ENCODE measurements around the gene CACNA1C.

Gene CACNA1C

GRCh38 chr12:2212537-2212936, 159.8 kb downstream of the CACNA1C start:
- DNase-seq = no peak

- no peak for DNase-seq
These were observed 160.4 kb downstream of the CACNA1C start for GRCh38 chr12:2212971-2213869.

GRCh38 chr12:2214411-2214810, 161.6 kb downstream of the CACNA1C start:
- DNase-seq = no peak

- no peak for DNase-seq
These were observed 163.1 kb downstream of the CACNA1C start for GRCh38 chr12:2215709-2216560.

GRCh38 chr12:2218706-2219105, 165.9 kb downstream of the CACNA1C start:
- no peak for DNase-seq

GRCh38 chr12:2221030-2221621, 168.3 kb downstream of the CACNA1C start:
- DNase-seq = no peak

GRCh38 chr12:2222691-2223090, 169.9 kb downstream of the CACNA1C start:
- DNase-seq = no peak

- DNase-seq = no peak
These were observed 172.2 kb downstream of the CACNA1C start for GRCh38 chr12:2224961-2225360.

- no peak for DNase-seq
These were observed 172.9 kb downstream of the CACNA1C start for GRCh38 chr12:2225696-2226095.

GRCh38 chr12:2226641-2227040, 173.9 kb downstream of the CACNA1C start:
- DNase-seq = no peak

GRCh38 chr12:2227360-2227759, 174.6 kb downstream of the CACNA1C start:
- no peak for DNase-seq

- no peak for DNase-seq
These were observed 175.7 kb downstream of the CACNA1C start for GRCh38 chr12:2228535-2228934.

GRCh38 chr12:2229661-2230539, 177.1 kb downstream of the CACNA1C start:
- no peak for DNase-seq

GRCh38 chr12:2231011-2231595, 178.3 kb downstream of the CACNA1C start:
- no peak for DNase-seq

- no peak for DNase-seq
These were observed 179.2 kb downstream of the CACNA1C start for GRCh38 chr12:2231956-2232355.

GRCh38 chr12:2233034-2233433, 180.2 kb downstream of the CACNA1C start:
- no peak for DNase-seq

GRCh38 chr12:2234091-2234490, 181.3 kb downstream of the CACNA1C start:
- no peak for DNase-seq

- no peak for DNase-seq
These were observed 182.0 kb downstream of the CACNA1C start for GRCh38 chr12:2234646-2235350.

- no peak for DNase-seq
These were observed 183.9 kb downstream of the CACNA1C start for GRCh38 chr12:2236506-2237294.

GRCh38 chr12:2238111-2238510, 185.3 kb downstream of the CACNA1C start:
- no peak for DNase-seq
